SHP77 (cell line): Measurements from ENCODE around the gene CDC42EP5.

Experiments used
- DNase-seq, 2 experiments: peaks; one replicate each; lab custom pipeline; 2025; lab: John Stamatoyannopoulos, UW

The CDC42EP5 gene

GRCh38 chr19:54427586-54427985 is 45.5 kb downstream of the CDC42EP5 start:
- no peak for DNase-seq

DNA sequence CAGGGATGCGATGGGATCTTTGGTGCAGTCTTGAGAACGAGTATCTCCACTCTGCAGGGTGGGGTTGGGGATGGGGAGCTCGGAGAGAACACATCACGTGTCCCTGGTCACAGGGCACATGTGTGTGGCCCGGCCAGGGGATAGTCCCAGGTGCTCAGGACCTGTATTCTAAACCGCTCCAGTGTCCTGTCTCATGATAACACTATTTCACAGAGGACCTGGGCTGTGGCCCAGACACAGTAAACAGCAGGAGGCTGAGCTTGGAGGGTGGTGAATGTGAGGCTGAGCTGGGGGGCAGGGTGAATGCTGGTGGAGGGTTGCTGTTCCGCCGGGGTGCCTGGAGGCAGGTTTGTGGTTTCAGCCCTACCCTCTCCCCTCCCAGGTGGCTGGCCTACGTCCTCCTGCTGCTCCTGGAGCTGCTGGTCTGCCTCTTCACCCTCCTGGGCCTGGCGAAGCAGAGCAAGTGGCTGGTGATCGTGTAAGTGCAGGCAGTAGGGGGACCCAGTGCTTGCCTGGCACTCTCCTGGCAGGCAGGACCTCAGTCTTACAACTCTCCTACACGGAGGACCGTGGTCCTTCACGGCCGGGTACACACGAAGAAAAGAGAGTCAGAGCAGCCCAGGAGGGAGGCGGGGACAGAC is 46.7 kb downstream of the CDC42EP5 start:
- no peak for DNase-seq

DNA sequence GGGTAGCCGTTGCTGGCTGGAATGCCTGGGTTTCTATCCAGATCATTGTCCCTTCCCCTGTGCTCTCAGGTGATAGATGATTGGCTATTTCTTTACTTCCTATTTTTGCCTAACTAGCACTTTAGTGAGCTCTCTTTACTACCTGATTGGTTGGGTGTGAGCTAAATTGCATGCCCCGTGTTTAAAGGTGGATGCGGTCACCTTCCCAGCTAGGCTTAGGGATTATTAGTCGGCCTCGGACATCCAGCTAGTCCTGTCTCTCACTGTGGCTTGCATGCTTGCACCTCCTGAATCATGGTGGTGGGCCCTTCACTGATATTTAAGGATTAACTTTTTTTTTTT is 47.7 kb downstream of the CDC42EP5 start:
- DNase-seq, result no peak

GRCh38 chr19:54424660-54425381 is 48.3 kb downstream of the CDC42EP5 start:
- no peak for DNase-seq

DNA sequence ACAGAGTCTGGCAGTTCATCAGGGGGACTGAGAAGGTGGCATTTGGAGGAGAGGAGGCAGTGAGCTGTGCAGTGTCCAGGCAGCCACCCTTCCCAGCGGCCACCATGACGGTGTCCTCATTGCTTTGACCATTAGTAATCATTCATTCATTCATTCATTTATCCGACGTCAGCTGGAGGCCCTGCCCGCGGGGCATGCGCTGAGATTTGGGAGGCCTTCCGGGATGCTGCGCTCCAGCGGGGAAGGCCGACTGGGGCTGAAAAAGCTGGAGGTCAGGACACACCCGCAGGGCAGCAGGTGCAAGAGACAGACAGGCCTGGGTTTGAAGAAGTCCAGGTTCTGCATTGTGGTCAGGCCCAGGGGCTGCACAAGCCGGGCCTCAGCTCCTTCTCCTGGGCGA is 48.9 kb downstream of the CDC42EP5 start:
- no peak for DNase-seq

GRCh38 chr19:54422136-54422535 is 51.0 kb downstream of the CDC42EP5 start:
- no peak for DNase-seq

GRCh38 chr19:54421521-54421920 is 51.6 kb downstream of the CDC42EP5 start:
- no peak for DNase-seq

GRCh38 chr19:54421169-54421516 is 52.0 kb downstream of the CDC42EP5 start:
- DNase-seq, result no peak

DNA sequence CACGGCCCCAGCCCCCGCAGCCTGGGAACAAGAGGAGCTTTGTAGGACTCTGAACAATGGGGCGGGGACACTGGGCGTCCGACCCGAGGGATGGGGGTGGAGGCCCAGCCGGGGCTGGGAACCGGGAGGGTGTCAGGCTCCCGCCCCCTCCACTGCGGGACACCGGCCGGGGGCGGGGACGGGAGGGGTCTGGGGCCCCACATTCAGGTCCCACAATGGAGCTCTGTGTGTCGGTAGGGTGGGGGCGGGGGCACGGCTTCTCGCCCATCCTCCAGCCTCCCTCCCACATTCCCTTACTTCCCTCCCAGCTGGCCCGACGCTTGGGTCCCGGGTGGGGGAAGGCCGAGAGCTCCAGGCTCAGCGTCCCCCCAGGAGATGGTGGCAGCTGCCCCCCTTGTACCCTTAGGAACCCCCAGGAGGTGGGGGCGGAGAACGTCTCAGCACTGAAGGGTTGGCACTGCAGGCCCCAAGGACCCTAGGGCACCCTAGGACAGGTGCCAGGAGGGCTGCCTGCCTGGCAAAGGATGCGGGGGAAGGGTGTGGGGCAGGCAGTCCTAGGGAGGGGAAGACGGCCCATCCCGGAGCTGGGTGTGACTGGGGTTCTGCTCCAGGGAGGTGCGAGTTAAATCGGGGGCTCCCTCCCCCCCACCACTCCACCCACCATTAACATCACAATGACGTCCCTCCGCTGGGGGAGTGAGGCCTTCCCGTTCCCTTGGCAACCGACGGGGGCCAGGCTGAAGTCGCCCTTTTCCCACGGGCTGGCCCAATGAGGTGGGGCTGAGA is 52.5 kb downstream of the CDC42EP5 start:
- no peak for DNase-seq

GRCh38 chr19:54420068-54420382 is 53.1 kb downstream of the CDC42EP5 start:
- DNase-seq, result no peak

- DNase-seq, result no peak
Measured at GRCh38 chr19:54418930-54419800, 53.9 kb downstream of the CDC42EP5 start.

DNA sequence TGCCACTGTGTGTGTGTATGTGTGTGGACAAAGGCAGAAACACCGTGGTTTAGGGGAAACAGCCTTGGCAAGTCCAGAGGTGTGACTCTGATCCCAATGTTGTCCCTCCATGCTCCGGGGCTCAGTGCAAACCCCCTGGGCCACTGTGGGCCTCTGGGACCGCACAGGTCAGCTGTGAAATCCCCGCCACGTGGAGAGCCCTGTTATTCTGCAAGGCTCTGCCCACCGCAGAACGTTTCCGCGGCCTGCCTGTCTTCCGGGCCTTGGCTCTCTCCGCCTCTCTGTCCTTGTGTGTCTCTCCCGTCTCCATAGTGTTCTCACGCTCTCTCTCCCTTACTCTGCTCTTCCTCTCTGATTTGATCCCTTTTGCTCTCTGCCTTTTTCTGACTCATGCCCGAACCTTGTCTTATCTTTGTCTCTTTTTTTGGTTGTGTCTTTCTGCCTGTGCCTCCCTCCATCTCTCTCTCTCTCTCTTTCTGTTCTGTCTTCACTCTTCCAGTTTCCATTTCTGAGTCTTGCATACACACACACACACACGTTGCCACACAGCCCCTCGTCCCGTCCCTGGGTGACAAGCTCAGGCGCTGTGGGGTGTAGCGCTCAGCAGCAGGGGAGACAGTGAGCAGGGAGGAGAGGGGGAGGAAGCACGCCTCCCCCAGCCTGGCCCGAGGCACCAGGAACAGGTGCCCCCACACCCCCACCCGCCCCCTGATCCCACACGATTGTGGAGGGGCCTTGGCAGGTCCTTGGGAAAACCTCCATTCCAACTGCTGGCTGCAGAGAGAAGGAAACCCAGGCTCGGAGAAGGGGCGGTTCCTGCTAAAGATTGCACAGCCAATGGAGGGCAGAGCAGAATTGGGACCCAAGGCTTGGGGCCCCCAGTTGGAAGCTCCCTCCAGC is 54.8 kb downstream of the CDC42EP5 start:
- no peak for DNase-seq

GRCh38 chr19:54416695-54417491 is 56.2 kb downstream of the CDC42EP5 start:
- no peak for DNase-seq

- DNase-seq, result no peak
Measured at GRCh38 chr19:54415901-54416673, 57.0 kb downstream of the CDC42EP5 start.

- no peak for DNase-seq
Measured at GRCh38 chr19:54415208-54415900, 57.7 kb downstream of the CDC42EP5 start, which contains the start of gene TTYH1. Gene TTYH1, plus strand, starts transcription at chr19:54415464. Its CDS starts 89 bp downstream, at chr19:54415553.
